ENCODE results near the gene CD48.
"Not testable (repeated sequence)": the region's sequence is repeated elsewhere in the genome, so short reads cannot be mapped to it uniquely, and the experiment has no call there.

CD48 gene

GRCh38 chr1:160741612-160742348 is 30.2 kb upstream of the CD48 start:
- DNase-seq, result no peak

- DNase-seq, result no peak
Measured at GRCh38 chr1:160741092-160741501, 29.5 kb upstream of the CD48 start.

GRCh38 chr1:160740133-160740688 is 28.6 kb upstream of the CD48 start:
- no peak for DNase-seq

GRCh38 chr1:160739098-160739511 is 27.5 kb upstream of the CD48 start, which contains the start of gene SLAMF7:
SLAMF7 (plus strand) TSS chr1:160739247; CDS start chr1:160739302, 55 bp downstream.
- DNase-seq, result no peak

GRCh38 chr1:160738271-160738670 is 26.6 kb upstream of the CD48 start:
- DNase-seq, result no peak

- DNase-seq, result no peak
Measured at GRCh38 chr1:160734301-160734700, 22.7 kb upstream of the CD48 start.

GRCh38 chr1:160733898-160734297 is 22.3 kb upstream of the CD48 start:
- no peak for DNase-seq

- DNase-seq, result no peak
Measured at GRCh38 chr1:160731990-160732389, 20.4 kb upstream of the CD48 start.

- not testable (repeated sequence) for DNase-seq
Measured at GRCh38 chr1:160731564-160731963, 19.9 kb upstream of the CD48 start.

GRCh38 chr1:160727316-160727640 is 15.7 kb upstream of the CD48 start:
- no peak for DNase-seq

GRCh38 chr1:160726498-160727315 is 15.1 kb upstream of the CD48 start:
- peak; percentile 40 for DNase-seq

- no peak for DNase-seq
Measured at GRCh38 chr1:160726114-160726497, 14.5 kb upstream of the CD48 start.

GRCh38 chr1:160724465-160725242 is 13.0 kb upstream of the CD48 start:
- DNase-seq, result no peak

- DNase-seq, result no peak
Measured at GRCh38 chr1:160723332-160723731, 11.7 kb upstream of the CD48 start.

GRCh38 chr1:160722726-160723125 is 11.1 kb upstream of the CD48 start:
- no peak for DNase-seq

- DNase-seq, result no peak
Measured at GRCh38 chr1:160721473-160721872, 9.9 kb upstream of the CD48 start.

- no peak for DNase-seq
Measured at GRCh38 chr1:160720356-160721085, 8.9 kb upstream of the CD48 start.

GRCh38 chr1:160718210-160718609 is 6.6 kb upstream of the CD48 start:
- no peak for DNase-seq

- no peak for DNase-seq
Measured at GRCh38 chr1:160717306-160717705, 5.7 kb upstream of the CD48 start.

- no peak for DNase-seq
Measured at GRCh38 chr1:160716013-160716412, 4.4 kb upstream of the CD48 start.

- not testable (repeated sequence) for DNase-seq
Measured at GRCh38 chr1:160714034-160714648, 2.5 kb upstream of the CD48 start.

- no peak for DNase-seq
Measured at GRCh38 chr1:160713161-160713560, 1.5 kb upstream of the CD48 start.
